Endothelial cell of umbilical vein (primary cell): ENCODE results near the gene FADS2. TPM values are rescaled to one million over a fixed set of nuclear protein-coding genes. Genes with fewer than 3 reads are reported as not detected.

Source experiments
- BruUV-seq: library from RNA; stranded (reverse); fragments of 400-500 nt; replicated peaks from 2 replicates; lab custom pipeline; 2021; lab: Mats Ljungman, UMichigan
- CTCF ChIA-PET: fragments of 300-600, 350-600 bp; sonication (Branson Sonifier 250); formaldehyde crosslinking; loops from one replicate; lab custom pipeline; 2021; ENCODE audit warnings: antibody characterized with exemption, inconsistent platforms; lab: Charles Lee
- POLR2A ChIA-PET: fragments of 300-600, 350-600 bp; sonication (Branson Sonifier 250); formaldehyde crosslinking; loops from one replicate; lab custom pipeline; 2021; ENCODE audit warnings: antibody characterized with exemption, inconsistent platforms; lab: Charles Lee
- DNase-seq: peaks from one replicate; pipeline ENCODE4 v3.0.0-alpha.2; 2011; ENCODE audit warnings: low read depth, low spot score
- FAIRE-seq: peaks from 2 replicates; lab custom pipeline; 2011; peaks lifted over from hg19 to GRCh38; lab: Jason Lieb, UNC
- H2AFZ ChIP-seq: 2 replicates; pipeline ENCODE4 v1.6.0; 2012; ENCODE audit warnings: low read depth, low read length, control low read depth, inconsistent platforms
- H3K27ac ChIP-seq: 2 replicates; pipeline ENCODE4 v1.5.1; 2011; ENCODE audit warnings: low read depth, mild to moderate bottlenecking, control low read depth, low read length, moderate library complexity; ENCODE audit not compliant: insufficient read depth
- H3K27me3 ChIP-seq, 2 experiments: 2 replicates each; pipeline versions ENCODE4 v1.6.0 to v1.6.1; 2011; ENCODE audit warnings: low read length in 2 of 2, mixed read lengths in 1 of 2; ENCODE audit not compliant: control insufficient read depth in 2 of 2, insufficient read depth in 2 of 2
- H3K36me3 ChIP-seq, 2 experiments: 2 replicates in 1 of 2; 3 replicates in 1 of 2; pipeline ENCODE4 v1.5.1; 2011; ENCODE audit warnings: low read length in 2 of 2, mild to moderate bottlenecking in 1 of 2, moderate library complexity in 1 of 2; ENCODE audit not compliant: control insufficient read depth in 2 of 2, insufficient read depth in 2 of 2; ENCODE audit errors: extremely low read depth in 1 of 2
- H3K4me1 ChIP-seq: 3 replicates; pipeline ENCODE4 v1.5.1; 2011; ENCODE audit warnings: mild to moderate bottlenecking, low read length; ENCODE audit not compliant: control insufficient read depth, insufficient read depth; ENCODE audit errors: extremely low read depth
- H3K4me2 ChIP-seq: 2 replicates; pipeline ENCODE4 v1.6.1; 2011; ENCODE audit warnings: low read length, control low read depth, mixed read lengths; ENCODE audit not compliant: insufficient read depth
- H3K4me3 ChIP-seq, 3 experiments: fragments of 200-600 bp in 1 of 3; sonication (generic), shearing (Covaris generic) in 1 of 3; replicated peaks in 1 of 3; 2 replicates each; pipeline ENCODE4 v1.5.1; 2011 to 2016; ENCODE audit warnings: control low read depth in 3 of 3, low read length in 3 of 3, mild to moderate bottlenecking in 2 of 3, inconsistent platforms in 1 of 3, low read depth in 1 of 3, moderate library complexity in 1 of 3; ENCODE audit not compliant: insufficient read depth in 1 of 3
- H3K79me2 ChIP-seq: 2 replicates; pipeline ENCODE4 v1.6.0; 2012; ENCODE audit warnings: low read length, inconsistent platforms; ENCODE audit not compliant: control insufficient read depth, insufficient read depth
- H3K9ac ChIP-seq: replicated peaks from 2 replicates; pipeline ENCODE3; 2011; ENCODE audit warnings: low read length, control low read depth; ENCODE audit not compliant: insufficient read depth; ENCODE audit errors: extremely low read depth
- H3K9me1 ChIP-seq: replicated peaks from 3 replicates; pipeline ENCODE4 v1.6.0; 2011; ENCODE audit warnings: mild to moderate bottlenecking, low read length; ENCODE audit not compliant: control insufficient read depth, insufficient read depth; ENCODE audit errors: extremely low read depth
- H3K9me3 ChIP-seq: replicated peaks from 2 replicates; pipeline ENCODE4 v1.5.1; 2012; ENCODE audit warnings: low read length, inconsistent platforms; ENCODE audit not compliant: control insufficient read depth, insufficient read depth
- H4K20me1 ChIP-seq: replicated peaks from 2 replicates; pipeline ENCODE3; 2011; ENCODE audit warnings: mild to moderate bottlenecking, low read length; ENCODE audit not compliant: control insufficient read depth, insufficient read depth; ENCODE audit errors: extremely low read depth
- EZH2 ChIP-seq: IDR thresholded peaks from 2 replicates; pipeline ENCODE4 v1.6.1; 2012; ENCODE audit warnings: borderline replicate concordance, low read depth, mild to moderate bottlenecking, moderate library complexity, low read length, inconsistent platforms; ENCODE audit not compliant: severe bottlenecking
- FOS ChIP-seq: IDR thresholded peaks from 2 replicates; pipeline ENCODE4 v1.6.1; 2011; ENCODE audit warnings: mild to moderate bottlenecking, low read length, moderate library complexity, borderline replicate concordance; ENCODE audit not compliant: insufficient read depth
- GATA2 ChIP-seq: IDR thresholded peaks from 2 replicates; pipeline ENCODE4 v1.7.0; 2011; ENCODE audit warnings: low read depth, mild to moderate bottlenecking, moderate library complexity, mixed read lengths, low read length; ENCODE audit not compliant: insufficient read length, insufficient read depth
- JUN ChIP-seq: IDR thresholded peaks from 2 replicates; pipeline ENCODE4 v1.6.1; 2011; ENCODE audit warnings: borderline replicate concordance, low read depth; ENCODE audit not compliant: insufficient read length, insufficient read depth
- MAX ChIP-seq: IDR thresholded peaks from 2 replicates; pipeline ENCODE4 v1.6.1; 2011; ENCODE audit not compliant: insufficient read depth, insufficient read length
- MYC ChIP-seq: IDR thresholded peaks from one replicate; pipeline ENCODE4 v1.6.1; 2011; ENCODE audit warnings: mild to moderate bottlenecking, low read depth, low read length
- POLR2A ChIP-seq: IDR thresholded peaks from 2 replicates; pipeline ENCODE4 v1.6.1; 2012; ENCODE audit warnings: low read depth, mild to moderate bottlenecking, control low read depth, low read length
- POLR2AphosphoS5 ChIP-seq: IDR thresholded peaks from 2 replicates; pipeline ENCODE4 v1.6.1; 2012; ENCODE audit warnings: low read depth, mild to moderate bottlenecking, control low read depth, low read length, moderate library complexity; ENCODE audit not compliant: insufficient read depth
- dilution Hi-C: fragments of 300-500 bp; cut with MboI; formaldehyde crosslinking; loops from one replicate; pipeline ENCODE4 v1.15.0; 2019; ENCODE audit warnings: low sequenced_read_pairs; ENCODE audit not compliant: extremely low pct_ligation_motif_present
- intact Hi-C: fragments of 100-400 bp; cut with micrococcal nuclease; formaldehyde crosslinking; loops from one replicate; pipeline ENCODE4 v1.10.0; 2022
- polyA plus RNA-seq, 4 experiments: library from polyadenylated mRNA; depleted of rRNA in 3 of 4; stranded (reverse) in 3 of 4; unstranded in 1 of 4; fragments of >200 nt; gene quantifications; 2 replicates each; pipeline versions ENCODE4 v1.2.1 to v1.2.3, GENCODE V29; 2011 to 2012; ENCODE audit warnings: missing spikeins in 1 of 4
- total RNA-seq: library from RNA; stranded (reverse); gene quantifications from 2 replicates; pipeline ENCODE4 v1.2.3, GENCODE V29; 2021
- TF ChIP-seq, protein P1 (sequence below), 2 donors: IDR thresholded peaks; 1 replicate in 1 of 2; 2 replicates in 1 of 2; pipeline ENCODE4 v1.5.1; 2011; ENCODE audit warnings: low read length in 2 of 2, mild to moderate bottlenecking in 2 of 2, moderate library complexity in 2 of 2, control low read depth in 1 of 2, inconsistent platforms in 1 of 2, low read depth in 1 of 2; ENCODE audit not compliant: insufficient read depth in 1 of 2; ENCODE audit errors: extremely low read depth in 1 of 2

The FADS2 gene
- total and polyA plus RNA-seq, 2 donors (not counting 3 experiments of a cell fraction or from before 2014, with no cell fraction given): 668 to 898 TPM

DNA sequence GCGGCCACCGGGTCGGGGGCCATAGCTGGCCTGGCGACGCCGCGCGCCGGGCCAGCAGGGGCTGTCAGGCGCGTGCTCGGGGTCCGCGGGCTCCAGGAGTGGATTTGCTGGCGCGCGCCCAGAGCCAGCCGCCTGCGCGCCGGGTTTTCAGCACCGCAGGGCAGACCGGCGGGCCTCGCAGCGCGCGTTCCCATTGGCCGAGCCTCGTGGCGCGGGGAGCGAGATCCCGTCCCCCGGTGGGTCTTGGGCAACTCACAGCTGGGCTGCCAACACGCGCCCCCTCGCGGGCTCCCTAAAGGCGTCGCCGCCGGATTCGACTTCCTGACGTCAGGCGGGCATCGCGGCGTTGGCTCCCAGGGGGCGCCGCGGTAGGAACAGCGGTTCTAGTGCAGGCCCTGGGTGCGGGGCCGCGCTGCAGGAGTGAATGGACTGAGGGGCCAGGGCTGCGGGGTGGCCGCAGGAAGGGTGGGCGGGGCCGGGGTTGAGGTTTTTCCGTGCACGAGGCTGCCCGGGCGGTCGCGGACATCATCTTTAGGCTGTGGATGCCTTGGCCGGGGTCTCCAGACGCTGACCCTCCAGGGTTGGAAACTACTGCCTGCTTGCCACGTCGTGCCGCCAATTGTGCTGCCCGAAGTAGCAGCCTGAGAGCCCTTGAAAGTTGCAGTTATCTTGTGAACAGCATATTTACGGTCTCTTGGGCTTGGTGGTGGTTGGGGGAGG lies 11.2 kb upstream of the FADS2 start, which contains the start of gene FADS1:
TSS of gene FADS1 (minus strand) at position 268 of the 720 bp plus-strand sequence. CDS start at position 194, 74 bp downstream.
- H3K4me1 ChIP-seq: peaks cover 19% of the 10 kb centered on the region
- CTCF ChIA-PET: interaction anchor here (1.0 to 5.5 kb wide), 5 partner anchors 11 to 131 kb away, joined by 6 to 56 read pairs (median 16); partner anchors contain the start of gene FADS2
- H3K36me3 ChIP-seq: peaks cover 5 to 9% of the 10 kb centered on the region in 2 experiments
- intact Hi-C loops (loop anchor here (1.0 to 5.0 kb wide), 6 partner anchors 10 to 290 kb away; partner anchors contain the start of genes FEN1, FTH1 and TMEM258), dilution Hi-C loops (no loop called here)
- peak within 1 kb of the TSS; percentile 86 for H3K27ac ChIP-seq
- BruUV-seq: no TSS peak
- H3K27me3 ChIP-seq: no peaks in the 10 kb centered on the region
- no peaks in the 10 kb centered on the region for H3K9me1 ChIP-seq
- TF ChIP-seq POLR2A (peak; percentile 50), MYC (no peak), MAX (peak; percentile 71), POLR2AphosphoS5 (peak; percentile 74), GATA2 (no peak), EZH2 (no peak), FOS (no peak), JUN (no peak)
- TF ChIP-seq, protein P1, sequence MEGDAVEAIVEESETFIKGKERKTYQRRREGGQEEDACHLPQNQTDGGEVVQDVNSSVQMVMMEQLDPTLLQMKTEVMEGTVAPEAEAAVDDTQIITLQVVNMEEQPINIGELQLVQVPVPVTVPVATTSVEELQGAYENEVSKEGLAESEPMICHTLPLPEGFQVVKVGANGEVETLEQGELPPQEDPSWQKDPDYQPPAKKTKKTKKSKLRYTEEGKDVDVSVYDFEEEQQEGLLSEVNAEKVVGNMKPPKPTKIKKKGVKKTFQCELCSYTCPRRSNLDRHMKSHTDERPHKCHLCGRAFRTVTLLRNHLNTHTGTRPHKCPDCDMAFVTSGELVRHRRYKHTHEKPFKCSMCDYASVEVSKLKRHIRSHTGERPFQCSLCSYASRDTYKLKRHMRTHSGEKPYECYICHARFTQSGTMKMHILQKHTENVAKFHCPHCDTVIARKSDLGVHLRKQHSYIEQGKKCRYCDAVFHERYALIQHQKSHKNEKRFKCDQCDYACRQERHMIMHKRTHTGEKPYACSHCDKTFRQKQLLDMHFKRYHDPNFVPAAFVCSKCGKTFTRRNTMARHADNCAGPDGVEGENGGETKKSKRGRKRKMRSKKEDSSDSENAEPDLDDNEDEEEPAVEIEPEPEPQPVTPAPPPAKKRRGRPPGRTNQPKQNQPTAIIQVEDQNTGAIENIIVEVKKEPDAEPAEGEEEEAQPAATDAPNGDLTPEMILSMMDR (IDR thresholded peaks at IDR 0.05; ENCODE audit: extremely low read depth in 1 of 2, insufficient read depth in 1 of 2, low read depth in 1 of 2, low read length in 2 of 2): peak; percentile 79 to 89
- DNase-seq (peak; percentile 97), FAIRE-seq (no peak)
- peak within 1 kb of the TSS; percentile 52 for H2AFZ ChIP-seq
- no peaks in the 10 kb centered on the region for H4K20me1 ChIP-seq
- peak within 1 kb of the TSS; percentile 65 for H3K4me2 ChIP-seq
- no peaks in the 10 kb centered on the region for H3K9me3 ChIP-seq
- H3K79me2 ChIP-seq: peaks cover 26% of the 10 kb centered on the region
- POLR2A ChIA-PET: interaction anchor here (1.2 to 5.0 kb wide), 2 partner anchors 13 to 20 kb away, joined by 3 to 36 read pairs; partner anchors contain the start of gene FADS2
- H3K9ac ChIP-seq: peak within 1 kb of the TSS; percentile 91
- H3K4me3 ChIP-seq: peak within 1 kb of the TSS; percentile 56 to 86 (median 62)
